ENCODE results near the gene IMMP2L. TPM values are rescaled to one million over a fixed set of nuclear protein-coding genes. Genes with fewer than 3 reads are reported as not detected.
"Not testable (repeated sequence)": the region's sequence is repeated elsewhere in the genome, so short reads cannot be mapped to it uniquely, and the experiment has no call there.

The IMMP2L gene
- total RNA-seq, 1 donor = 11.6 TPM

DNA sequence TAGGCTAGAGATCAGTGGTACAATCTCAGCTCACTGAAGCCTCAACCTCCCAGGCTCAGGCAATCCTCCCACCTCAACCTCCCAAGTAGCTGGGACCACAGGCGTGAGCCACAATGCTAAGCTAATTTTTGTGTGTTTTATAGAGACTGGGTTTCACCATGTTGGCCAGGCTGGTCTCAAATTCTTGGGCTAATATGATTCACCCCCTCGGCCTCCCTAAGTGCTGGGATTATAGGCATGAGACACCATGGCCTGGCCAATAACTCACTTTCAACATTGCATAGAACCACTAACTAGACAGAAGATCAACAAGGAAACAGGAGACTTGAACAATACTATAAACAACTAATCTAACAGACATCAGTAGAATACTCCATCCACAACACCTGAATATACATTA, 279.7 kb downstream of the IMMP2L start:
- no peak for DNase-seq (ENCODE audit: low read depth in 2 of 3, low spot score in 2 of 3)

DNA sequence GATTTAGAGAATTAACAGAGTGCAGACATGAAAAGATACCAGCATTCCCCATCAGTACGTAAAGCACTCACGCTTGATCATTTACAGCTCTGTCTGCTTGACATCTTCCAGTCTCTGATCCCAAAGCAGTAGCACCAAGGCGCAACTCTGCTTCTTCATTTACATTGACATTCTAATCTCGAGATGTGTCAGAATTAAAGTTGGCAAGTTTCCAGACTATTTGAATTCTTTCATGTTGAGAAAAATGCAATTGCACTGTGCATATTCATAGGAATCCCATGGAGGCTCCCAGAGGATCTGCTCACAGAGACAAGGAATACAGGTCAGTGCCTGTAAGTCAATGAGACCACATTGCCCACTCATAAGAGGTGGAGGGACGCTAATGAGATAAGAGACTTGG, 287.4 kb downstream of the IMMP2L start:
- no peak for DNase-seq (ENCODE audit: low read depth in 2 of 3, low spot score in 2 of 3)

DNA sequence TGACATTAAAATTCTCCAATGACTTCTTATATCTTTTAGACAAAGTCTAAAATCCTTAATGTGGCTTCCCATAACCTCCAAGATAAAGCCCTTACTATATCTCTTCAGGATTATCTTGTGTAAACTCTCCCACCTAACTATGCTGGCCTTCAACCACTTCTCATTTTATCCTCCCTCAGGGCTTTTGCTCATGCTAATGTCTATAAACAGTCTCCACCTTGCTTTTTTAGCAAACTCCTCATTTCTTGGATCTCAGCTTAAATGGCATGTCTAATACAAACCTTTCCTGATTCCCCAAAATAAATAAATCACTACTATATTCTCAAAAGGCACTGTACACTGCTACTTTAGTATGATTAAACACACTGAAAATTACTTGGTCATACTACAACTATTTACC, 290.2 kb downstream of the IMMP2L start:
- no peak for DNase-seq (ENCODE audit: low read depth in 2 of 3, low spot score in 2 of 3)

DNA sequence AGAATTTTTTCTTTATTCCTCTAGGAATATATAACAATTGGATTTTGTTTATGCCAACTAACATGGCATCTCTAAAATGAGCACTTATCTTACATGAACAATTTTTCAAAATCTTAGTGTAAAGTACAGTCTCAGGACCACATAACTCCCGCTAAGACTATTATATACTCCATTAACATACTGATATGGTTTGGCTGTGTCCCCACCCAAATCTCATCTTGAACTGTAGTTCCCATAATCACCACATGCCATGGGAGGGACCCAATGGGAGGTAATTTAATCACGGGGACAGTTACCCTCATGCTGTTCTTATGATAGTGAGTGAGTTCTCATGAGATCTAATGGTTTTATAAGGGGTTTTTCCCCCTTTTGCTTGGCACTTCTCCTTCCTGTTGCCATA, 291.5 kb downstream of the IMMP2L start:
- not testable (repeated sequence) for DNase-seq (ENCODE audit: low read depth in 2 of 3, low spot score in 2 of 3)

GRCh38 chr7:111268941-111269340, 293.4 kb downstream of the IMMP2L start:
- DNase-seq (ENCODE audit: low read depth in 2 of 3, low spot score in 2 of 3) = peak in 1 of 3 donors; percentile 19

- DNase-seq (ENCODE audit: low read depth in 2 of 3, low spot score in 2 of 3) = no peak
Measured at GRCh38 chr7:111266613-111267012, 295.7 kb downstream of the IMMP2L start.

GRCh38 chr7:111265394-111265793, 296.9 kb downstream of the IMMP2L start:
- no peak for DNase-seq (ENCODE audit: low read depth in 2 of 3, low spot score in 2 of 3)

DNA sequence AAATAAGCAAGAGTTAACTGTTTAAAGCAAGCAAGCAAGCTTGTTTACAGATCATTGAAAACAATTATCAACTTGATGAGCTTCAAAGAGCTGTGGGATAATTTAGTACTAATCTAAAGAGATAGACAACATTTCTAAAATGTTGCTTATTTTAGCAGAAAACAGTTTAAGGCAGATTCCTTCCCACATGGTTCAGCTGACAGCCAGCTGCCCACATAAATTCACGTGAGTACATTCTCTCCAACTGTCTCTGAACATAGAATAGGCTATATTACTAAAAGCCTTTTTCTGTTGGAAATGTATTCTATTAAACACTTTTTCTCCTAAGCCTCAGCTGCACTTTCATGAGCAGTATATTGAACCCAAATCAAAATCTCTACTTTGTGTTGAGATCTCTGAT, 297.3 kb downstream of the IMMP2L start:
- no peak for DNase-seq (ENCODE audit: low read depth in 2 of 3, low spot score in 2 of 3)

GRCh38 chr7:111264111-111264868, 298.0 kb downstream of the IMMP2L start:
- DNase-seq (ENCODE audit: low read depth in 2 of 3, low spot score in 2 of 3) = no peak

DNA sequence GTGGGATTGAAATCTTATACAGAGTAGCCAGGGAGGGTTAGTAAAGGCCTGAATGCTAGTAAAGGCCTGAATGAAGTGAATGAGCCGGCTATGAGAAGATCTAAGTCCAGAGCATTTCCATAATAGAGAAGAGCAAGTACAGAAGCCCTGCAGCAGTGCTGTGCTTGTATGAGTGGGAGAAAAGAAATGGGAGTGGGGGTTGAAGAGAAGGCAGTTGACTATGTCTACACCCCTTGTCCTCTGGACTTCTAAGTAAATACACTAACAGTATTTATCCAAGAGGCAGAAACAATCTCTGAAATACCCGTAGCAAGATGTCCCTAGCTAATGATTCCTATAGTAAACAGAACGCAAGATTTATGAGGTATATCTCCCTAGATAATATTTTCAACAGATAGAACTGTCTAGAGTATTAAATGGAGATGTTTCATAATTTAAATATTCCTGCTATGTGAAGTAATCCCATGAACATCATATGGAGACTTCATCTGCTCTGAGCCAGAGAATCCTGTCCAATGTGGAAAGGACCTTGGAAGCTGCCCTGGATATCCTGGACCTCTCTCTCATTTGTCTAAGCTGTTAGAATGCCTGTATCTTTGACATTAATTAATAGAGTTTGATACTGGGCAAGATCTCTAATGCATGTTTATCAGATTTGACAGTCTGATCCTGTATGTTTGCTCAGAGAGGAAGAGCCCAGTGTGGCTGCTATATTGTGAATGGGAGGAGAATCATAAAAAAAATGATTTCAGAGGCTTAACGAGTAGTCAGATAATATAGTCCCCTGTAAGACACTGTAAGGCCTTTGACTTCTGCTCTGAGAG, 299.8 kb downstream of the IMMP2L start:
- DNase-seq (ENCODE audit: low read depth in 2 of 3, low spot score in 2 of 3) = no peak

GRCh38 chr7:111261496-111261895, 300.8 kb downstream of the IMMP2L start:
- no peak for DNase-seq (ENCODE audit: low read depth in 2 of 3, low spot score in 2 of 3)

DNA sequence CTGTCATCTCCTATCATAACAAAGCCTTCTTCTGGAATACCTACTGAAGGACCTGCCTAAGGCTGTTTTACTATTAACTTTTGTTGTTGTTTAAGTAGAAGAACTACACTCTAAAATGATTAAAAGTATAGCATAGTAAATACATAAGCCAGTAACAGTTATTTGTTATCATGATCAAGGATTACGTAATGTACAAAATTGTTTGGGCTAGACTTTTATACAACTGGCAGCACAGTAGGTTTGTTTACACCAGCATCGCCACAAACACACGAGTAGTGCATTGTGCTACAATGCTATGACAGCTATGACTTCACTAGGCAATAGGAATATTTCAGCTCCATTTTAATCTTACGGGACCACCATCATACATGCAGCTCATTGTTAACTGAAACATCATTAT, 302.3 kb downstream of the IMMP2L start:
- no peak for DNase-seq (ENCODE audit: low read depth in 2 of 3, low spot score in 2 of 3)

- no peak for DNase-seq (ENCODE audit: low read depth in 2 of 3, low spot score in 2 of 3)
Measured at GRCh38 chr7:111256391-111256790, 305.9 kb downstream of the IMMP2L start.

DNA sequence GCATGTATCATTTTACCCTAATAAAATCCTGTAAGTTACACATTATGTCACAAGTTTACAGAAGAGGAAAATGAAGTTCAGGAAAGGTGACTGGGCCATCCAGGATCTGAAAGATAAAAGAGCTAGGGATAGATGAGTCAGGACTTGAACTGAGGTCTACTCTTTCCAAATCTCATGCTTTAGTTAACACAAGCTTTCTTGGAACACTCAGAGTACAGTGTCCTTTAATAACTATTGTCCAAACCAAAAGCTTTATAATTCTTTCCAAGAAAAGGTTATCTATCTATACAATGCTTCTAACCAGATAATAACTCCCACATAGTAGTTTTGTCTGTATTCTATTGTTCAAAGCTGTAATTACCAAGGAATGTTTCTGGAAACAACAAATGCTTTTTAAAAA, 306.7 kb downstream of the IMMP2L start:
- DNase-seq (ENCODE audit: low read depth in 2 of 3, low spot score in 2 of 3) = no peak

DNA sequence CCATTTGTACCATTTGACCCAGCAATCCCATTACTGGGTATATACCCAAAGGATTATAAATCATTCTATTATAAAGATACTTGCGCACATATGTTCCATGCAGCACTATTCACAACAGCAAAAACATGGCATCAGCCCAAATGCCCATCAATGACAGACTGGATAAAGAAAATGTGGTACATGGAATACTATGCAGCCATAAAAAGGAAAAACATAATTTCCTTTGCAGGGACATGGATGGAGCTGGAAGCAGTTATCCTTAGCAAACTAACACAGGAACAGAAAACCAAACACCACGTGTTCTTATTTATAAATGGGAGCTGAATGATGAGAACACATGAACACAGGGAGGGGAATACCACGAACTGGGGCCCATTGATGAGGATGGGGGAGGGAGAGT, 310.9 kb downstream of the IMMP2L start:
- not testable (repeated sequence) for DNase-seq (ENCODE audit: low read depth in 2 of 3, low spot score in 2 of 3)

DNA sequence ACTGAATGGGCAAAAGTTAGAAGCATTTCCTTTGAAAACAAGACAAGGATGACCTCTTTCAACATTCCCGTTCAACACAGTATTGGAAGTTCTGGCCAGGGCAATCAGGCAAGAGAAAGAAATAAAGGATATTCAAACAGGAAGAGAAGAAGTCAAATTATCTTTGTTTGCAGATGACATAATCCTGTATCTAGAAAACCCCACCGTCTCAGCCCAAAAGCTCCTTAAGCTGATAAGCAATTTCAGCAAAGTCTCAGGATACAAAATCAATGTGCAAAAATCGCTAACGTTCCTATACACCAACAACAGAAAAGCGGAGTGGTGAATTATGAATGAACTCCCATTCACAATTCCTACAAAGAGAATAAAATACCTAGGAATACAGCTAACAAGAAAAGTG, 312.5 kb downstream of the IMMP2L start:
- DNase-seq (ENCODE audit: low read depth in 2 of 3, low spot score in 2 of 3) = not testable (repeated sequence)

DNA sequence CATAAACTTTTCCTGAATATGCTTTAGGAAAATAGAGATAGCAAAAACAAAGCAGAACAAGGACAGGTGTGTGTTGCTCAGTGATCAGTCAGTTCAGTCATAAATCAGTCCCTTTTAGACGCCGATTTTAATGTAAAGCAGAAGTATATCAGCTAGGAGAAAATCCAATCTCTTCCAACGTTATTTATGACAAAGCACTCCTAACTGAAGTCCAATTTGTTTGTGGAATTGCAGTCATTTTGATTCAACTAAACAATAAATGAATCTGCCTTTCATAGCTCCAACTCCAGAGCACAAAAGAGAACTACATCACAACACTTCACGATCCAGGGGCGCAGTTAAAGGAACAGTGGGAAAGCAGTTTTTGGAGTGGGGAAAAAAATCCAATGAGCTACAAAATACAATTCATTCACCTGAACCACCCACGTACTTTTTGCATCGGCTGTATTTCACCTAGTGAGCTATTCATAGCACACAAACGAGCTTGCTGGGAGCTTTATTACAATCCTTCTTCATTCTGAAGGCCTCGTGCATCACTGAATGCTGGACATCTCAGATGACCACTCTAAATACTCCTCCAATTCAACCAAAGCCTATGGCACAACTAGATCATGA, 320.0 kb downstream of the IMMP2L start:
- DNase-seq (ENCODE audit: low read depth in 2 of 3, low spot score in 2 of 3) = no peak

DNA sequence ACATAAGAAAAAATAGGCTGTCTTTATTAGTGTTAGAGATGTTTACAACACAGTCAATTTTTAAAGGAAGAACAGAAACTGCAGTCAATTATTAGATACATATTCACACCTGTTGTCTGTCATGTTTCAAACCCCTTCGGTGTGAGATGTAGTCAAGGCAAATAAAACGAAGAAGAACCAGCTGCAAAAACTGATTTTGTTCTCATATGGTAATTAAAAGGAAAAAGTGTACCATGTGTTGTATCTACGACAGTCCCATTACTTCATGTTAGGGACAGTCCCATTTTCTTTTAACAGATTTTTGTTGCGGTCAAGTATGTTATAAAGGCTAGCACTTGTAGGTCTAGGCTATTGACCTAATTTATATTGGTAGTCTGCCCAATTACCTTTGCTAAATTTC, 321.9 kb downstream of the IMMP2L start:
- no peak for DNase-seq (ENCODE audit: low read depth in 2 of 3, low spot score in 2 of 3)

DNA sequence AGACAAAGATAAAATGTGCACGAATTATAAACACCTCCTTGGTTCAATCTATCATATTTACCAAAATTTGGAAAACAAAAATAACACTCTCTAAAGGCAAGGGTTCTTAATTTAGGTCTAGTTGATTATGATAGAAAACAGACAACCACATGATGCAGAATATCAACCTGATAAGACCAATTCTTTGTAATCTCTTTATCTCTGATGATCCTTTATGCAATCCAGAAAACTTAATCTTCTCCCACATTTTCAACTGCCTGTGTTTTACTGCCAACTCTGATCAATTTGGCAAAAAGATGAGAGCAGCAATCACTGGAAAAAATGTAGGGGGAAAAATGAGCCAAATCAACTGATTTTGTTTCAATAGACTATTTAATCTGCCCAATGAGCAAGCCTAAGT, 322.9 kb downstream of the IMMP2L start:
- DNase-seq (ENCODE audit: low read depth in 2 of 3, low spot score in 2 of 3) = no peak

DNA sequence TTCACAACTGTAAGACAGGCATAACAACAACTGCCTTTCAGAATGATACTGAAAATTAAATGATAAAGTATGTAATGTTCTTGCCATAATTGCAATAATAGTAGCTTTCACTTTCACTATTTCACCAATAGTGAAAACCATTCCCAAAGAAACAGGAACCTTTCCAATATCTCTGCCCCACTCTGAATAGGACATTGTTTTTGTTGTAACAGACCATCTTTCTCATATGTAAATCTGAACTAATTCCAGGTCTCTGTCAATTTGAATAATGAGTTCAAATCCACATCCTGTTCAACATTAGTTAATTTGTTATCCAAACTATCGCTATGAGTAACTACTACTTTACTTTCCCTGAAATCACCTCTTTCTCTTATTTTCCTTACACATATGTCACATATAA, 323.4 kb downstream of the IMMP2L start:
- peak in 1 of 3 donors; percentile 20 for DNase-seq (ENCODE audit: low read depth in 2 of 3, low spot score in 2 of 3)

DNA sequence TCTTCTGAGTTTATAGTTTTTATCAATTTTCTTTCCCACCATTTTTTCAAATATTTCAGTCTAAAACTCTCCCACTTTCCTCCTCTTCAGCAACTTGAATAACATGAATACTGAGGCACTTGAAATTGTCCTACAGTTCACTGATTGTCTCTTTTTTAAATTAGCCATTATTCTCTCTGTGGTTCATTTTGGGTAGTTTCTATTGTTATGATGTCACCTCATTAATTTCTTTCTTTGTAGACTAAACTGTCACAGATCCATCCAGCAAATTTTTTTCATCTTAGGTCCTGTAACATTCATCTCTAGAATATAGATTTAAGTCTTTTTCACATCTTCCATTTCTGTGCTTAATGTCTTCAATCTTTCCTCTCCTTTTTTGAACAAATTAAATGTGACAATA, 326.6 kb downstream of the IMMP2L start:
- no peak for DNase-seq (ENCODE audit: low read depth in 2 of 3, low spot score in 2 of 3)
